HFFc6 (cell line): ENCODE data around the gene ANXA7. TPM values are rescaled to one million over a fixed set of nuclear protein-coding genes. Genes with fewer than 3 reads are reported as not detected.
"Not testable (repeated sequence)": the region's sequence is repeated elsewhere in the genome, so short reads cannot be mapped to it uniquely, and the experiment has no call there.

Source experiments
- DNase-seq: peaks from one replicate; pipeline ENCODE4 v3.0.0-alpha.2; 2018
- H3K27ac Mint-ChIP-seq: 2 replicates; pipeline ENCODE4 v1.8.0; 2020; ENCODE audit warnings: mild to moderate bottlenecking, mixed read lengths
- H3K27me3 Mint-ChIP-seq: 2 replicates; pipeline ENCODE4 v1.8.0; 2021; ENCODE audit warnings: mild to moderate bottlenecking, moderate library complexity, mixed read lengths; ENCODE audit not compliant: insufficient read depth
- H3K36me3 Mint-ChIP-seq: 2 replicates; pipeline ENCODE4 v1.8.0; 2021; ENCODE audit warnings: low read depth, mixed read lengths
- H3K4me1 Mint-ChIP-seq: 2 replicates; pipeline ENCODE4 v1.8.0; 2020; ENCODE audit warnings: low read depth, mixed read lengths
- H3K4me3 Mint-ChIP-seq: 2 replicates; pipeline ENCODE4 v1.8.0; 2020; ENCODE audit warnings: mild to moderate bottlenecking, moderate library complexity, mixed read lengths
- H3K9me3 Mint-ChIP-seq: 2 replicates; pipeline ENCODE4 v1.8.0; 2020; ENCODE audit warnings: mild to moderate bottlenecking, mixed read lengths
- CTCF ChIP-seq: fragments of 200-600 bp; sonication (generic); IDR thresholded peaks from 2 replicates; pipeline ENCODE4 v1.5.0; 2021; ENCODE audit warnings: antibody characterized with exemption, mild to moderate bottlenecking
- total RNA-seq, 6 experiments: library from RNA; stranded (reverse); fragmentation: NEBNext Ultra II Directional; extraction: Animal tissue kit (Norgen Biotek cat#: 25700); gene quantifications; 2 replicates in 1 of 6; 3 replicates in 5 of 6; pipeline ENCODE4 v1.2.3, GENCODE V29; 2021

ANXA7 gene
- total RNA-seq, 6 experiments from 2014 or later = 125 to 167 (median 134) TPM

GRCh38 chr10:73399063-73399462 is 14.8 kb downstream of the ANXA7 start:
- no peak for TF ChIP-seq CTCF
- Mint-ChIP-seq H3K4me1 (no peaks in the 10 kb centered on the region), H3K4me3 (no peak overlapping the region), H3K27me3 (no peaks in the 10 kb centered on the region), H3K36me3 (peaks cover 18% of the 10 kb centered on the region), H3K27ac (no peak overlapping the region), H3K9me3 (no peaks in the 10 kb centered on the region)
- DNase-seq = no peak

GRCh38 chr10:73398024-73398423 is 15.8 kb downstream of the ANXA7 start:
- Mint-ChIP-seq H3K4me3 (no peak overlapping the region), H3K36me3 (peaks cover 24% of the 10 kb centered on the region), H3K9me3 (no peaks in the 10 kb centered on the region; the same call in 1 of the 2 replicates), H3K4me1 (no peaks in the 10 kb centered on the region), H3K27ac (no peak overlapping the region), H3K27me3 (no peaks in the 10 kb centered on the region)
- DNase-seq = no peak
- TF ChIP-seq CTCF = peak; percentile 53

- H3K27ac Mint-ChIP-seq, H3K4me1 Mint-ChIP-seq, DNase-seq, H3K9me3 Mint-ChIP-seq, H3K27me3 Mint-ChIP-seq, H3K4me3 Mint-ChIP-seq: not testable (repeated sequence)
- peaks cover 43% of the 10 kb centered on the region for H3K36me3 Mint-ChIP-seq
These were observed 19.5 kb downstream of the ANXA7 start for GRCh38 chr10:73394325-73394724.

GRCh38 chr10:73388228-73388627 is 25.6 kb downstream of the ANXA7 start:
- Mint-ChIP-seq H3K4me1 (no peaks in the 10 kb centered on the region), H3K27me3 (no peaks in the 10 kb centered on the region), H3K36me3 (peaks cover 51% of the 10 kb centered on the region), H3K4me3 (no peak overlapping the region), H3K9me3 (no peaks in the 10 kb centered on the region), H3K27ac (no peak overlapping the region)
- no peak for DNase-seq
- no peak for TF ChIP-seq CTCF

GRCh38 chr10:73386583-73386982 is 27.3 kb downstream of the ANXA7 start:
- no peaks in the 10 kb centered on the region for H3K27me3 Mint-ChIP-seq
- H3K4me1 Mint-ChIP-seq = no peaks in the 10 kb centered on the region
- DNase-seq = no peak
- peaks cover 53% of the 10 kb centered on the region for H3K36me3 Mint-ChIP-seq
- H3K27ac Mint-ChIP-seq = no peak overlapping the region
- no peak overlapping the region for H3K4me3 Mint-ChIP-seq
- no peaks in the 10 kb centered on the region for H3K9me3 Mint-ChIP-seq
- no peak for TF ChIP-seq CTCF

- no peak for TF ChIP-seq CTCF
- Mint-ChIP-seq H3K4me3 (no peak overlapping the region), H3K36me3 (peaks cover 48% of the 10 kb centered on the region), H3K9me3 (no peaks in the 10 kb centered on the region), H3K27me3 (no peaks in the 10 kb centered on the region; the same call in 1 of the 2 replicates), H3K27ac (no peak overlapping the region), H3K4me1 (no peaks in the 10 kb centered on the region)
- no peak for DNase-seq
These were observed 34.7 kb downstream of the ANXA7 start for GRCh38 chr10:73379064-73379748.
